Adrenal gland (tissue), 12 donors: ENCODE data around the gene STX8. TPM values are rescaled to one million over a fixed set of nuclear protein-coding genes. Genes with fewer than 3 reads are reported as not detected.

Experiments
- DNase-seq, 7 donors: peaks; one replicate each; pipeline ENCODE4 v3.0.0-alpha.2; 2019 to 2020
- H3K27ac ChIP-seq, 5 donors: fragments of 200-600 bp; sonication (generic) in 4 of 5; 1 replicate in 3 of 5; 2 replicates in 2 of 5; pipeline versions ENCODE4 v1.5.1 to v1.8.0; 2016 to 2020; ENCODE audit warnings: mild to moderate bottlenecking in 1 of 5
- H3K27me3 ChIP-seq: fragments of 200-600 bp; 2 replicates; pipeline ENCODE4 v1.8.0; 2021
- H3K36me3 ChIP-seq, 2 donors: fragments of 200-600 bp; replicated peaks in 1 of 2; 1 replicate in 1 of 2; 2 replicates in 1 of 2; pipeline versions ENCODE4 v1.5.1 to v1.8.0; 2018 to 2022
- H3K4me1 ChIP-seq, 2 donors: fragments of 200-600 bp; replicated peaks in 1 of 2; 1 replicate in 1 of 2; 2 replicates in 1 of 2; pipeline versions ENCODE4 v1.5.1 to v1.8.0; 2018 to 2021
- H3K4me3 ChIP-seq, 4 donors: fragments of 200-600 bp; sonication (generic) in 3 of 4; one replicate each; pipeline ENCODE4 v1.5.1; 2016 to 2018
- H3K9me3 ChIP-seq, 3 donors: fragments of 200-600 bp; sonication (generic) in 1 of 3; replicated peaks in 1 of 3; 1 replicate in 2 of 3; 2 replicates in 1 of 3; pipeline versions ENCODE4 v1.5.1 to v1.8.0; 2016 to 2021
- POLR2A ChIP-seq, 2 donors: fragments of 450-650 bp; IDR thresholded peaks; one replicate each; pipeline ENCODE4 v1.6.1; 2017; ENCODE audit warnings: antibody characterized with exemption in 2 of 2, mild to moderate bottlenecking in 2 of 2, moderate library complexity in 1 of 2
- WGBS, 4 donors: extraction: QIAGEN DNeasy Blood & Tissue Kit in 2 of 4; methylation state at CpG; one replicate each; pipeline versions ENCODE4 v1.1.5 to v1.1.7; 2013 to 2017; 5-methylcytosine and 5-hydroxymethylcytosine counted together
- intact Hi-C, 2 donors: fragments of 100-400 bp; cut with DNase I; formaldehyde crosslinking; loops; one replicate each; pipeline versions ENCODE4 v1.14.1 to v1.15.0; 2022 to 2023
- polyA plus RNA-seq, 3 donors: library from polyadenylated mRNA; stranded (reverse); fragments of 200-250 nt in 2 of 3; fragments of 350-450 nt in 1 of 3; fragmentation: Illumina TruSeq in 1 of 3; extraction: RNeasy Lipid Tissue Mini Kit (QIAGEN cat#74804) in 1 of 3; gene quantifications; one replicate each; pipeline ENCODE4 v1.2.3, GENCODE V29; 2013 to 2014
- total RNA-seq, 9 donors: library from RNA; depleted of rRNA in 4 of 9; stranded (reverse); fragments of >200 nt in 4 of 9; fragments of 120-200 nt in 1 of 9; fragmentation: NEBNext Ultra II Directional in 1 of 9; extraction: Animal tissue kit (Norgen Biotek cat#: 25700) in 1 of 9; gene quantifications; one replicate each; pipeline versions ENCODE4 v1.1.0 to v1.2.4, GENCODE V29; 2013 to 2023
- TF ChIP-seq, protein P1 (sequence below), 6 experiments: fragments of 450-650 bp in 4 of 6; fragments of 200-600 bp in 2 of 6; sonication (generic) in 1 of 6; IDR thresholded peaks; 1 replicate in 5 of 6; 2 replicates in 1 of 6; pipeline versions ENCODE4 v1.5.1 to v1.8.0; 2016 to 2021; ENCODE audit warnings: antibody characterized with exemption in 6 of 6, mild to moderate bottlenecking in 2 of 6, moderate library complexity in 1 of 6
- donor health status: healthy with polysubstance abuse.
- donor health status: Bipolar disorder and iron deficiency.
- donor health status: DM: yes; HTN: yes; CAD: no.
- donor health status: DM: no; HTN: no; CAD: no.
- donor health status: DM: no; HTN: no; CAD: no.
- donor health status: DM: yes; HTN: yes; CAD: no.

Gene STX8
- total and polyA plus RNA-seq, 12 donors: 21.9 to 94.1 (median 72.3) TPM

DNA sequence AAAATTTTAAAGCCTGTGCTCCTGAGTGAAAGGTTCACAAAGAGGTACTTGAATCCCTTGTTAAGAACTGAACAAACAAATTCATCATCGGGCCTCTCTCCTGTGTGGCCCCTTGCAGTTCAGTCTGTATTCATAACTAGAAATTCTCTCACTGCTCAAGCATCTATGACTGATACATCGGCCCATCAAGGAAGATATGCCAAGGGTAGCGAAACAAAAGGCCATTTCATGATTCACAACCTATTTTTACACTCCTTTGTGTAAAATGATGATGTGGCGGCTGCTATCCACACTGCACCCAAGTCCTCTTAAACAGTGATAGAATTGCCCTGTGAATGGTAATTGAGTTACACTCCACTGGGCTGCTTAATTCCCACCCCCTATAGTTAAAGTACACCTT, 204.6 kb downstream of the STX8 start:
- peak in 4 of 7 donors; percentile 24 to 44 (median 31) for DNase-seq
- Histone ChIP-seq H3K27me3 (no peaks in the 10 kb centered on the region), H3K27ac (peak overlapping the region in 1 of 5 donors; percentile 10), H3K4me1 (peaks cover 13 to 24% of the 10 kb centered on the region in 2 donors), H3K36me3 (no peaks in the 10 kb centered on the region), H3K4me3 (no peak overlapping the region), H3K9me3 (no peaks in the 10 kb centered on the region)
- WGBS, 4 donors: 44 to 53% (median 50%) methylated on average over 4 of the region's 4 CpGs
- TF ChIP-seq, protein P1, sequence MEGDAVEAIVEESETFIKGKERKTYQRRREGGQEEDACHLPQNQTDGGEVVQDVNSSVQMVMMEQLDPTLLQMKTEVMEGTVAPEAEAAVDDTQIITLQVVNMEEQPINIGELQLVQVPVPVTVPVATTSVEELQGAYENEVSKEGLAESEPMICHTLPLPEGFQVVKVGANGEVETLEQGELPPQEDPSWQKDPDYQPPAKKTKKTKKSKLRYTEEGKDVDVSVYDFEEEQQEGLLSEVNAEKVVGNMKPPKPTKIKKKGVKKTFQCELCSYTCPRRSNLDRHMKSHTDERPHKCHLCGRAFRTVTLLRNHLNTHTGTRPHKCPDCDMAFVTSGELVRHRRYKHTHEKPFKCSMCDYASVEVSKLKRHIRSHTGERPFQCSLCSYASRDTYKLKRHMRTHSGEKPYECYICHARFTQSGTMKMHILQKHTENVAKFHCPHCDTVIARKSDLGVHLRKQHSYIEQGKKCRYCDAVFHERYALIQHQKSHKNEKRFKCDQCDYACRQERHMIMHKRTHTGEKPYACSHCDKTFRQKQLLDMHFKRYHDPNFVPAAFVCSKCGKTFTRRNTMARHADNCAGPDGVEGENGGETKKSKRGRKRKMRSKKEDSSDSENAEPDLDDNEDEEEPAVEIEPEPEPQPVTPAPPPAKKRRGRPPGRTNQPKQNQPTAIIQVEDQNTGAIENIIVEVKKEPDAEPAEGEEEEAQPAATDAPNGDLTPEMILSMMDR (IDR thresholded peaks at IDR 0.05): no peak
- no peak for TF ChIP-seq POLR2A (IDR thresholded peaks at IDR 0.05)
- intact Hi-C loops: no loop called here

DNA sequence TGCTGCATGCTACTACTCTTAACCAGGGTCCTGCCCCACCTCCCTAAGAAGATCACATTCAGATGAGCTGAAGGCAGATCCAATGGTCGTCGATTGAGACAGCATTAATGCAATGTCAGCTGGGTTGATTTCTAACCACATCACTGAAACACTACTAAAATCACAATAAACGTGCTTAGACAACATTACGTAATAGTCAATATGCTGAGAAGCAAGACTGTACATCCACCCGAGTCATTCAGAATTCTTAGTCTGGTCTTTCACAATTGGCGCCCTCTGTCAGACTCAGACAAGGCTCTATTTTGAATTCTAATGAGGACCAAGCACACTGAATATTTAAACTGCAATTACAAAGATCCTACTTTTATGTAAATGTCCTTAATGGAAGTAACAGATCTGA, 205.2 kb downstream of the STX8 start:
- no peak for DNase-seq
- Histone ChIP-seq H3K36me3 (no peaks in the 10 kb centered on the region), H3K27me3 (no peaks in the 10 kb centered on the region), H3K4me1 (peaks cover 13 to 28% of the 10 kb centered on the region in 2 donors), H3K4me3 (no peak overlapping the region), H3K27ac (no peak overlapping the region), H3K9me3 (no peaks in the 10 kb centered on the region)
- TF ChIP-seq, protein P1 (IDR thresholded peaks at IDR 0.05): no peak
- no peak for TF ChIP-seq POLR2A (IDR thresholded peaks at IDR 0.05)
- intact Hi-C loops: no loop called here
- 76 to 83% (median 81%) methylated on average over 6 of the region's 6 CpGs for WGBS, 4 donors

DNA sequence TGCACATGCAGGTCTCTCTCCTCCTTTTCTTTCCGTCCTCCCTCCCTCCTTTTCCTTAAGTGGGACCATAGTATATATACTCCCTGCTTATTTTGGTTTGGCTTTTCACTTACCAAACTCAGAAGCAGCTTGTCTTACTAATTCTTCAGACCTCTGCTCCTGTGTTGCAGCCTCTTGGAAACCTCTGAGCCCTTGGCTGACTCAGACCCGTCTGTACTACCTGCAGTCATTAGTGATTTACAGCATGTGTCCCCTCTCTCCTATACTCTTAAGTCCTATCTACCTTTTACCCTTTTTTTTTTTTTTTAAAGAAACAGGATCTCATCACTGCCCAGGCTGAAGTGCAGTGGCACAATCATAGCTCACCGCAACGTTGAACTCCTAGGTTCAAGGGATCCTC, 207.0 kb downstream of the STX8 start:
- DNase-seq: no peak
- H3K27me3 ChIP-seq: no peaks in the 10 kb centered on the region
- H3K9me3 ChIP-seq: no peaks in the 10 kb centered on the region
- H3K4me3 ChIP-seq: no peak overlapping the region
- intact Hi-C loops: no loop called here
- peaks cover 18 to 29% of the 10 kb centered on the region in 2 donors for H3K4me1 ChIP-seq
- no peaks in the 10 kb centered on the region for H3K36me3 ChIP-seq
- WGBS, 4 donors: 75 to 84% (median 79%) methylated on average over 4 of the region's 4 CpGs
- TF ChIP-seq, protein P1 (IDR thresholded peaks at IDR 0.05): no peak
- no peak for TF ChIP-seq POLR2A (IDR thresholded peaks at IDR 0.05)
- no peak overlapping the region for H3K27ac ChIP-seq

DNA sequence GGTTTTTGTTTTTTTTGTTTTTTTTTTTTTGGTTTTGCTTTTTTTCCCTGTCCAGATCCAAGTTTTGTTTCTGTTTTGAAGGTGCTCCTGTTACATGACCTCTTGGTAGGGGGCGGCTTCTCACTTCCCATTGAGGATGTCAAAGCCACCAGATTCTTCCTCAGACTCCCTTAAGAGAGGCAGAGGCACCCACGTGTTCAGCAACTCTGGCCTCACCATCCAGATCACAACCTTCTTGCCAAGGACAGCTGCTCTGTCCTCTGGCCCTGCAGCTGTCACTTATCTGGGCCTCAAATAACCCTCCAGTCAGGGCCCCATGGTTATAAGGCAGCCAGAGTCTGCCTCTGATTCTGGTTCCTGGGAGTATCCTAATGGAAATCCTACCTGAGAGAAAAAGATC, 208.5 kb downstream of the STX8 start:
- 28 to 46% (median 36%) methylated on average over 2 of the region's 2 CpGs for WGBS, 4 donors
- DNase-seq: peak in 5 of 7 donors; percentile 25 to 67 (median 61)
- no peak overlapping the region for H3K4me3 ChIP-seq
- H3K27ac ChIP-seq: no peak overlapping the region
- H3K9me3 ChIP-seq: no peaks in the 10 kb centered on the region
- no peaks in the 10 kb centered on the region for H3K36me3 ChIP-seq
- TF ChIP-seq POLR2A (IDR thresholded peaks at IDR 0.05): no peak
- TF ChIP-seq, protein P1 (IDR thresholded peaks at IDR 0.05): no peak
- intact Hi-C loops: no loop called here
- H3K27me3 ChIP-seq: no peaks in the 10 kb centered on the region
- H3K4me1 ChIP-seq: peaks cover 19 to 29% of the 10 kb centered on the region in 2 donors
